Activated CD8-positive, alpha-beta memory T cell treated with anti-CD3 and anti-CD28 coated beads, Interleukin-2, amount 50 U/mL, for 1 hour (primary cell): Measurements from ENCODE around the gene POU5F1.
A peak's percentile ranks its signal among the peaks of the same experiment; 100 is the strongest.
"Not testable (repeated sequence)": the region's sequence is repeated elsewhere in the genome, so short reads cannot be mapped to it uniquely, and the experiment has no call there.

Source experiments
- DNase-seq: peaks from one replicate; pipeline ENCODE4 v3.0.0-alpha.2; 2020; ENCODE audit errors: extremely low read depth

The POU5F1 gene

GRCh38 chr6:31168606-31169005 is 1.9 kb downstream of the POU5F1 start:
- no peak for DNase-seq

- no peak for DNase-seq
Observed at GRCh38 chr6:31165986-31166385, 4.5 kb downstream of the POU5F1 start.

GRCh38 chr6:31165064-31165832 is 5.2 kb downstream of the POU5F1 start:
- not testable (repeated sequence) for DNase-seq

- DNase-seq: not testable (repeated sequence)
Observed at GRCh38 chr6:31164475-31165063, 5.9 kb downstream of the POU5F1 start.

GRCh38 chr6:31163922-31164321 is 6.6 kb downstream of the POU5F1 start:
- DNase-seq: no peak

GRCh38 chr6:31162463-31163165 is 7.9 kb downstream of the POU5F1 start:
- no peak for DNase-seq

- no peak for DNase-seq
Observed at GRCh38 chr6:31161216-31162126, 9.0 kb downstream of the POU5F1 start.

GRCh38 chr6:31158863-31159855 is 11.3 kb downstream of the POU5F1 start:
- DNase-seq: no peak

GRCh38 chr6:31158140-31158862 is 12.2 kb downstream of the POU5F1 start, which contains the start of gene TCF19:
TSS of gene TCF19 (plus strand) at chr6:31158589. CDS start at chr6:31159470, 881 bp downstream.
- DNase-seq: peak; percentile 99

- no peak for DNase-seq
Observed at GRCh38 chr6:31157513-31158139, 12.9 kb downstream of the POU5F1 start, which contains the start of gene CCHCR1. TSS of gene CCHCR1 (minus strand) at chr6:31157802. CDS start at chr6:31157600, 202 bp downstream.

GRCh38 chr6:31156641-31157040 is 13.8 kb downstream of the POU5F1 start:
- DNase-seq: no peak

- DNase-seq: no peak
Observed at GRCh38 chr6:31154436-31154835, 16.0 kb downstream of the POU5F1 start.

GRCh38 chr6:31152781-31153180 is 17.7 kb downstream of the POU5F1 start:
- no peak for DNase-seq

GRCh38 chr6:31149827-31150447 is 20.5 kb downstream of the POU5F1 start:
- DNase-seq: no peak

- DNase-seq: no peak
Observed at GRCh38 chr6:31145386-31145785, 25.1 kb downstream of the POU5F1 start.

- DNase-seq: no peak
Observed at GRCh38 chr6:31144970-31145340, 25.5 kb downstream of the POU5F1 start.

GRCh38 chr6:31144296-31144969 is 26.0 kb downstream of the POU5F1 start:
- DNase-seq: no peak

GRCh38 chr6:31143148-31143547 is 27.3 kb downstream of the POU5F1 start:
- no peak for DNase-seq
